ENCODE data around the gene AFF2. TPM values are rescaled to one million over a fixed set of nuclear protein-coding genes. Genes with fewer than 3 reads are reported as not detected.

Gene AFF2
- 2.0 TPM in 1 of 2 replicates, not detected in the other for total RNA-seq (2014; rRNA removed; shearing (Covaris generic); ENCODE audit: low replicate concordance)

GRCh38 chrX:148500423-148501385 is at the start of gene AFF2:
TSS of gene AFF2 (plus strand) at chrX:148500617. CDS start at chrX:148501098, 481 bp downstream.
- peak; percentile 19 for DNase-seq (ENCODE audit: low read depth)
- in situ Hi-C loops (cut with HindIII; ENCODE audit: low pct_unique_long_range_greater_than_20kb, low sequenced_read_pairs) = no loop called here

GRCh38 chrX:148457279-148457678 is 43.1 kb upstream of the AFF2 start:
- DNase-seq (ENCODE audit: low read depth) = no peak
- in situ Hi-C loops (cut with HindIII; ENCODE audit: low pct_unique_long_range_greater_than_20kb, low sequenced_read_pairs) = no loop called here

GRCh38 chrX:148459343-148459742 is 41.1 kb upstream of the AFF2 start:
- in situ Hi-C loops (cut with HindIII; ENCODE audit: low pct_unique_long_range_greater_than_20kb, low sequenced_read_pairs) = no loop called here
- no peak for DNase-seq (ENCODE audit: low read depth)

- in situ Hi-C loops (cut with HindIII; ENCODE audit: low pct_unique_long_range_greater_than_20kb, low sequenced_read_pairs) = no loop called here
- DNase-seq (ENCODE audit: low read depth) = no peak
Measured at GRCh38 chrX:148466292-148466691, 34.1 kb upstream of the AFF2 start.

GRCh38 chrX:148470324-148470723 is 30.1 kb upstream of the AFF2 start:
- in situ Hi-C loops (cut with HindIII; ENCODE audit: low pct_unique_long_range_greater_than_20kb, low sequenced_read_pairs) = no loop called here
- DNase-seq (ENCODE audit: low read depth) = no peak

GRCh38 chrX:148474030-148474429 is 26.4 kb upstream of the AFF2 start:
- no peak for DNase-seq (ENCODE audit: low read depth)
- in situ Hi-C loops (cut with HindIII; ENCODE audit: low pct_unique_long_range_greater_than_20kb, low sequenced_read_pairs) = no loop called here

- no peak for DNase-seq (ENCODE audit: low read depth)
- in situ Hi-C loops (cut with HindIII; ENCODE audit: low pct_unique_long_range_greater_than_20kb, low sequenced_read_pairs) = no loop called here
Measured at GRCh38 chrX:148492057-148492456, 8.4 kb upstream of the AFF2 start.

- in situ Hi-C loops (cut with HindIII; ENCODE audit: low pct_unique_long_range_greater_than_20kb, low sequenced_read_pairs) = no loop called here
- no peak for DNase-seq (ENCODE audit: low read depth)
Measured at GRCh38 chrX:148495176-148495575, 5.2 kb upstream of the AFF2 start.

- DNase-seq (ENCODE audit: low read depth) = no peak
- in situ Hi-C loops (cut with HindIII; ENCODE audit: low pct_unique_long_range_greater_than_20kb, low sequenced_read_pairs) = no loop called here
Measured at GRCh38 chrX:148498067-148498466, 2.4 kb upstream of the AFF2 start.

GRCh38 chrX:148499638-148500422 is 587 bp upstream of the AFF2 start:
- in situ Hi-C loops (cut with HindIII; ENCODE audit: low pct_unique_long_range_greater_than_20kb, low sequenced_read_pairs) = no loop called here
- DNase-seq (ENCODE audit: low read depth) = no peak

GRCh38 chrX:148501386-148502066 is 1.1 kb downstream of the AFF2 start:
- in situ Hi-C loops (cut with HindIII; ENCODE audit: low pct_unique_long_range_greater_than_20kb, low sequenced_read_pairs) = no loop called here
- DNase-seq (ENCODE audit: low read depth) = no peak

- no peak for DNase-seq (ENCODE audit: low read depth)
- in situ Hi-C loops (cut with HindIII; ENCODE audit: low pct_unique_long_range_greater_than_20kb, low sequenced_read_pairs) = no loop called here
Measured at GRCh38 chrX:148504506-148504905, 4.1 kb downstream of the AFF2 start.

GRCh38 chrX:148507418-148507817 is 7.0 kb downstream of the AFF2 start:
- in situ Hi-C loops (cut with HindIII; ENCODE audit: low pct_unique_long_range_greater_than_20kb, low sequenced_read_pairs) = no loop called here
- no peak for DNase-seq (ENCODE audit: low read depth)

GRCh38 chrX:148512453-148512852 is 12.0 kb downstream of the AFF2 start:
- DNase-seq (ENCODE audit: low read depth) = no peak

GRCh38 chrX:148513661-148514060 is 13.2 kb downstream of the AFF2 start:
- DNase-seq (ENCODE audit: low read depth) = no peak
- in situ Hi-C loops (cut with HindIII; ENCODE audit: low pct_unique_long_range_greater_than_20kb, low sequenced_read_pairs) = no loop called here

More at GRCh38 chrX:148512453-148512852, 12.0 kb downstream of the AFF2 start:
- in situ Hi-C loops (cut with HindIII; ENCODE audit: low pct_unique_long_range_greater_than_20kb, low sequenced_read_pairs) = no loop called here

- in situ Hi-C loops (cut with HindIII; ENCODE audit: low pct_unique_long_range_greater_than_20kb, low sequenced_read_pairs) = no loop called here
- DNase-seq (ENCODE audit: low read depth) = no peak
Measured at GRCh38 chrX:148517176-148517575, 16.8 kb downstream of the AFF2 start.

GRCh38 chrX:148522006-148522405 is 21.6 kb downstream of the AFF2 start:
- no peak for DNase-seq (ENCODE audit: low read depth)
- in situ Hi-C loops (cut with HindIII; ENCODE audit: low pct_unique_long_range_greater_than_20kb, low sequenced_read_pairs) = no loop called here

- in situ Hi-C loops (cut with HindIII; ENCODE audit: low pct_unique_long_range_greater_than_20kb, low sequenced_read_pairs) = no loop called here
Measured at GRCh38 chrX:148523303-148524080, 23.1 kb downstream of the AFF2 start.

More at GRCh38 chrX:148523303-148524080, 23.1 kb downstream of the AFF2 start:
- no peak for DNase-seq (ENCODE audit: low read depth)
